ENCODE data around the gene MYOM3.
"Not testable (repeated sequence)": the region's sequence is repeated elsewhere in the genome, so short reads cannot be mapped to it uniquely, and the experiment has no call there.

MYOM3 gene

GRCh38 chr1:24043345-24044032, 68.4 kb downstream of the MYOM3 start:
- no peak overlapping the region for H3K4me3 ChIP-seq (replicated peaks; ENCODE audit: low read depth, low read length)
- DNase-seq (ENCODE audit: low read depth): no peak
- no peak for TF ChIP-seq CTCF (IDR thresholded peaks at IDR 0.05; ENCODE audit: low read length, missing control alignments)

GRCh38 chr1:24042315-24042714, 69.6 kb downstream of the MYOM3 start:
- no peak overlapping the region for H3K4me3 ChIP-seq (replicated peaks; ENCODE audit: low read depth, low read length)
- no peak for DNase-seq (ENCODE audit: low read depth)
- no peak for TF ChIP-seq CTCF (IDR thresholded peaks at IDR 0.05; ENCODE audit: low read length, missing control alignments)

- no peak overlapping the region for H3K4me3 ChIP-seq (replicated peaks; ENCODE audit: low read depth, low read length)
- TF ChIP-seq CTCF (IDR thresholded peaks at IDR 0.05; ENCODE audit: low read length, missing control alignments): no peak
- no peak for DNase-seq (ENCODE audit: low read depth)
Observed at GRCh38 chr1:24036088-24036487, 75.8 kb downstream of the MYOM3 start.

GRCh38 chr1:24032981-24033380, 79.0 kb downstream of the MYOM3 start:
- H3K4me3 ChIP-seq (replicated peaks; ENCODE audit: low read depth, low read length): no peak overlapping the region
- DNase-seq (ENCODE audit: low read depth): no peak
- no peak for TF ChIP-seq CTCF (IDR thresholded peaks at IDR 0.05; ENCODE audit: low read length, missing control alignments)

- H3K4me3 ChIP-seq (replicated peaks; ENCODE audit: low read depth, low read length); DNase-seq (ENCODE audit: low read depth): not testable (repeated sequence)
Observed at GRCh38 chr1:24030976-24031516, 80.9 kb downstream of the MYOM3 start.

GRCh38 chr1:24027838-24028468, 84.0 kb downstream of the MYOM3 start:
- H3K4me3 ChIP-seq (replicated peaks; ENCODE audit: low read depth, low read length): no peak overlapping the region
- TF ChIP-seq CTCF (IDR thresholded peaks at IDR 0.05; ENCODE audit: low read length, missing control alignments): peak; percentile 76
- peak; percentile 84 for DNase-seq (ENCODE audit: low read depth)

GRCh38 chr1:24022581-24023361, 89.2 kb downstream of the MYOM3 start:
- peak; percentile 75 for DNase-seq (ENCODE audit: low read depth)
- no peak overlapping the region for H3K4me3 ChIP-seq (replicated peaks; ENCODE audit: low read depth, low read length)

More at GRCh38 chr1:24022581-24023361, 89.2 kb downstream of the MYOM3 start:
- TF ChIP-seq CTCF (IDR thresholded peaks at IDR 0.05; ENCODE audit: low read length, missing control alignments): no peak
